H9 (cell line): Measurements from ENCODE around the gene TRAPPC2L. TPM values are rescaled to one million over a fixed set of nuclear protein-coding genes. Genes with fewer than 3 reads are reported as not detected.

Experiments used
- DNase-seq: peaks from one replicate; pipeline ENCODE4 v3.0.0-alpha.2; 2017
- H2AFZ ChIP-seq: one replicate; pipeline ENCODE4 v1.6.1; 2013; ENCODE audit warnings: mild to moderate bottlenecking, low read length, control low read depth, moderate library complexity
- H2AK5ac ChIP-seq: 2 replicates; pipeline ENCODE4 v1.6.1; 2013; ENCODE audit warnings: low read length, control low read depth, mixed read lengths; ENCODE audit not compliant: insufficient read length
- H2BK120ac ChIP-seq: one replicate; pipeline ENCODE4 v1.6.1; 2013; ENCODE audit warnings: low read depth, mild to moderate bottlenecking, low read length, control low read depth, inconsistent platforms; ENCODE audit not compliant: poor library complexity, severe bottlenecking
- H2BK12ac ChIP-seq: 2 replicates; pipeline ENCODE4 v1.6.1; 2013; ENCODE audit warnings: low read length, control low read depth, mixed read lengths, low read depth; ENCODE audit not compliant: insufficient read length
- H2BK15ac ChIP-seq: 2 replicates; pipeline ENCODE4 v1.6.1; 2013; ENCODE audit warnings: low read depth, low read length, control low read depth
- H2BK20ac ChIP-seq: one replicate; pipeline ENCODE4 v1.6.1; 2013; ENCODE audit warnings: low read depth, mild to moderate bottlenecking, low read length, control low read depth, inconsistent platforms; ENCODE audit not compliant: poor library complexity, severe bottlenecking
- H2BK5ac ChIP-seq: 2 replicates; pipeline ENCODE4 v1.6.1; 2013; ENCODE audit warnings: low read length, control low read depth, mixed read lengths; ENCODE audit not compliant: insufficient read length
- H3K14ac ChIP-seq: 2 replicates; pipeline ENCODE4 v1.6.1; 2013; ENCODE audit warnings: low read length, control low read depth; ENCODE audit not compliant: insufficient read depth
- H3K18ac ChIP-seq: 2 replicates; pipeline ENCODE4 v1.6.1; 2013; ENCODE audit warnings: low read depth, mild to moderate bottlenecking, mixed read lengths, low read length, control low read depth; ENCODE audit not compliant: insufficient read length
- H3K23ac ChIP-seq: 2 replicates; pipeline ENCODE4 v1.6.1; 2013; ENCODE audit warnings: low read length, control low read depth, mixed read lengths, low read depth; ENCODE audit not compliant: insufficient read length
- H3K23me2 ChIP-seq: 2 replicates; pipeline ENCODE4 v1.6.1; 2013; ENCODE audit warnings: low read depth, mild to moderate bottlenecking, mixed read lengths, low read length, control low read depth; ENCODE audit not compliant: insufficient read length, poor library complexity, severe bottlenecking
- H3K27ac ChIP-seq: 2 replicates; pipeline ENCODE4 v1.5.1; 2013; ENCODE audit warnings: low read length, control low read depth, mixed read lengths, low read depth; ENCODE audit not compliant: insufficient read length
- H3K27me3 ChIP-seq: 2 replicates; pipeline ENCODE4 v1.6.1; 2013; ENCODE audit warnings: low read length, control low read depth, inconsistent platforms; ENCODE audit not compliant: insufficient read depth
- H3K4ac ChIP-seq: 2 replicates; pipeline ENCODE4 v1.6.1; 2013; ENCODE audit warnings: low read depth, mild to moderate bottlenecking, control low read depth, inconsistent platforms, low read length, moderate library complexity
- H3K4me1 ChIP-seq: 2 replicates; pipeline ENCODE4 v1.6.1; 2013; ENCODE audit warnings: low read length, control low read depth, inconsistent platforms; ENCODE audit not compliant: insufficient read depth
- H3K4me2 ChIP-seq: 2 replicates; pipeline ENCODE4 v1.6.1; 2013; ENCODE audit warnings: low read length, control low read depth, mixed read lengths; ENCODE audit not compliant: insufficient read length, insufficient read depth
- H3K56ac ChIP-seq: 2 replicates; pipeline ENCODE4 v1.6.1; 2013; ENCODE audit warnings: low read depth, mild to moderate bottlenecking, mixed read lengths, low read length, control low read depth; ENCODE audit not compliant: insufficient read length
- H3K79me1 ChIP-seq: 2 replicates; pipeline ENCODE4 v1.6.1; 2013; ENCODE audit warnings: low read depth, mild to moderate bottlenecking, moderate library complexity, low read length, control low read depth, inconsistent platforms; ENCODE audit not compliant: insufficient read depth, poor library complexity, severe bottlenecking
- H3K79me2 ChIP-seq: 2 replicates; pipeline ENCODE4 v1.6.1; 2013; ENCODE audit warnings: low read length, control low read depth, inconsistent platforms; ENCODE audit not compliant: insufficient read depth
- H3K9ac ChIP-seq: 2 replicates; pipeline ENCODE4 v1.6.1; 2013; ENCODE audit warnings: low read length, control low read depth, mixed read lengths; ENCODE audit not compliant: insufficient read length; ENCODE audit errors: extremely low read depth
- H3K9me3 ChIP-seq: one replicate; pipeline ENCODE4 v1.6.1; 2013; ENCODE audit warnings: low read depth, low read length, inconsistent platforms; ENCODE audit not compliant: control insufficient read depth
- H3T11ph ChIP-seq: one replicate; pipeline ENCODE4 v1.6.1; 2013; ENCODE audit warnings: mild to moderate bottlenecking, low read length, control low read depth, inconsistent platforms
- H4K20me1 ChIP-seq: one replicate; pipeline ENCODE4 v1.6.1; 2013; ENCODE audit not compliant: control insufficient read depth, insufficient read length, insufficient read depth
- H4K5ac ChIP-seq: 2 replicates; pipeline ENCODE4 v1.6.1; 2013; ENCODE audit warnings: low read depth, mild to moderate bottlenecking, mixed read lengths, low read length, control low read depth; ENCODE audit not compliant: insufficient read length
- H4K8ac ChIP-seq: replicated peaks from 2 replicates; pipeline ENCODE4 v1.6.1; 2013; ENCODE audit warnings: low read length, control low read depth, mixed read lengths, low read depth; ENCODE audit not compliant: insufficient read length
- H4K91ac ChIP-seq: 2 replicates; pipeline ENCODE4 v1.6.1; 2013; ENCODE audit warnings: low read depth, mild to moderate bottlenecking, moderate library complexity, mixed read lengths, low read length, control low read depth; ENCODE audit not compliant: insufficient read length
- H3K27ac Mint-ChIP-seq, 3 experiments: 2 replicates in 2 of 3; 3 replicates in 1 of 3; pipeline ENCODE4 v1.8.0; 2020 to 2021; ENCODE audit warnings: mixed read lengths in 3 of 3, mild to moderate bottlenecking in 1 of 3, moderate library complexity in 1 of 3
- H3K27me3 Mint-ChIP-seq: 2 replicates; pipeline ENCODE4 v1.8.0; 2021; ENCODE audit warnings: low read depth, mild to moderate bottlenecking, moderate library complexity, mixed read lengths
- H3K36me3 Mint-ChIP-seq, 3 experiments: 2 replicates in 2 of 3; 3 replicates in 1 of 3; pipeline ENCODE4 v1.8.0; 2020 to 2021; ENCODE audit warnings: low read depth in 3 of 3, mixed read lengths in 3 of 3; ENCODE audit not compliant: insufficient read depth in 1 of 3
- H3K4me1 Mint-ChIP-seq, 2 experiments: 2 replicates each; pipeline ENCODE4 v1.8.0; 2020; ENCODE audit warnings: mixed read lengths in 2 of 2
- H3K4me3 Mint-ChIP-seq, 2 experiments: 2 replicates in 1 of 2; 3 replicates in 1 of 2; pipeline ENCODE4 v1.8.0; 2020 to 2021; ENCODE audit warnings: mild to moderate bottlenecking in 2 of 2, mixed read lengths in 2 of 2, moderate library complexity in 1 of 2
- H3K9me3 Mint-ChIP-seq, 2 experiments: 2 replicates in 1 of 2; 3 replicates in 1 of 2; pipeline ENCODE4 v1.8.0; 2020; ENCODE audit warnings: mild to moderate bottlenecking in 2 of 2, mixed read lengths in 2 of 2, moderate library complexity in 1 of 2
- CTCF ChIP-seq: fragments of 200-600 bp; sonication (generic); conservative IDR thresholded peaks from 3 replicates; pipeline ENCODE4 v1.8.0; 2021; ENCODE audit warnings: antibody characterized with exemption, mild to moderate bottlenecking
- WGBS: extraction: QIAGEN DNeasy Blood & Tissue Kit; methylation state at CpG from one replicate; pipeline ENCODE4 v1.1.7; 2013; ENCODE audit warnings: missing lambda C conversion rate, low lambda C conversion rate, mixed read lengths; ENCODE audit not compliant: insufficient read length; ENCODE audit errors: extremely low coverage; 5-methylcytosine and 5-hydroxymethylcytosine counted together
- total RNA-seq: library from RNA; stranded (reverse); gene quantifications from 2 replicates; pipeline ENCODE4 v1.2.1, GENCODE V29; 2021

Gene TRAPPC2L
- total RNA-seq, 1 experiment from 2014 or later: 90.3 TPM

DNA sequence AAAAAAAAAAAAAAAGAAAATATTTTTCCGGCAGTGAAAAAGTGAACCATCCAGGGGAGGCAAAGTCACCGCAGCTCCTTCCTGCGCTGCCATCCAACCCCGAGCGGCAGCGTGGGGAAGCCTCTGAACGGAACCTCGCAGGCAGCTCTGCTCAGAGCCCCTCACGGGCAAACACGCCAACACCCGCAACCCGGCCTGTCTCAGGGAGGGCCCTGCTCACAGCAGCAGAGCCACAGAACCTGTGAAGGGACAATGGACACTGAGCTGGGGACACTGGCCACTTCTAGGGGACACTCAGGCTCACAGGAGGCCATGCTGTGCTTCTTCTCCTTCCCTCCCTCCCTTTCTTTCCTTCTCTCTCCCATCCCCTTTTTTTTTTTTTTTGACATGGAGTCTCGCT lies 23.8 kb upstream of the TRAPPC2L start:
- Mint-ChIP-seq H3K27ac (no peak overlapping the region), H3K4me1 (no peaks in the 10 kb centered on the region), H3K36me3 (peaks cover 0 to 6% (median 3%) of the 10 kb centered on the region in 3 experiments; a peak in 3 of 7 replicates), H3K27me3 (no peaks in the 10 kb centered on the region), H3K4me3 (no peak overlapping the region), H3K9me3 (no peaks in the 10 kb centered on the region)
- no peak overlapping the region for H4K5ac ChIP-seq
- whole genome bisulfite sequencing: no CpG with 5 or more reads among the region's 13 CpGs
- no peaks in the 10 kb centered on the region for H4K20me1 ChIP-seq
- no peak overlapping the region for H2BK5ac ChIP-seq
- H3K4ac ChIP-seq: no peak overlapping the region
- no peak overlapping the region for H2AK5ac ChIP-seq
- no peak overlapping the region for H4K8ac ChIP-seq
- H3K23me2 ChIP-seq: no peaks in the 10 kb centered on the region
- no peak overlapping the region for H3K4me2 ChIP-seq
- H3K4me1 ChIP-seq: no peaks in the 10 kb centered on the region
- no peak overlapping the region for H3K14ac ChIP-seq
- no peak for TF ChIP-seq CTCF
- H3K27me3 ChIP-seq: no peaks in the 10 kb centered on the region
- H4K91ac ChIP-seq: no peak overlapping the region
- DNase-seq: no peak
- H3T11ph ChIP-seq: no peak overlapping the region
- no peak overlapping the region for H3K27ac ChIP-seq
- H3K79me1 ChIP-seq: no peaks in the 10 kb centered on the region
- no peak overlapping the region for H2BK20ac ChIP-seq
- no peak overlapping the region for H2AFZ ChIP-seq
- no peak overlapping the region for H2BK12ac ChIP-seq
- no peak overlapping the region for H3K23ac ChIP-seq
- H3K79me2 ChIP-seq: no peaks in the 10 kb centered on the region
- no peak overlapping the region for H2BK120ac ChIP-seq
- H3K9ac ChIP-seq: no peak overlapping the region
- H2BK15ac ChIP-seq: no peak overlapping the region
- no peaks in the 10 kb centered on the region for H3K9me3 ChIP-seq
- H3K18ac ChIP-seq: no peak overlapping the region
- H3K56ac ChIP-seq: no peak overlapping the region
